Nucleus accumbens (tissue), 56 donors: ENCODE data around the gene CLASP2.

Experiments used
- DNase-seq, 56 donors: peaks; one replicate each; lab custom pipeline; 2025; lab: John Stamatoyannopoulos, UW

Gene CLASP2

DNA sequence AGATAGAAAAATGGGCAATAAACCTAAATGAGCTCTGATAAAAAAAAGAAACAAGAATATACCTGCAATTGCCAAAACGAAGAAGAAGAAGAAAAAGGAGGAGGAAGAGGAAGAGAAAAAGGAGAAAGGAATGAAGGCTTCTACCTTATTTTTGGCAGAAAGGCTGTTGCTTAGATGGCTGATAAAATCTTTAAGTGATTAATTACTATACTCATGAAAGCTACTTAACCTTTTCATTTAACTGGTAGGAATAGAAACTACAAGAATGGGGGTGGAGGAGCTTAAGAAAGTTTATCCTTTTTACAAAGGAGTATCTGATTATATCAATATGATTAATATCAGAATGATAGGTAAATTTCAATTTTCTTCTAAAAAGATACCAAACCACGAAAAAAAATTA lies 75.2 kb downstream of the CLASP2 start:
- no peak for DNase-seq

DNA sequence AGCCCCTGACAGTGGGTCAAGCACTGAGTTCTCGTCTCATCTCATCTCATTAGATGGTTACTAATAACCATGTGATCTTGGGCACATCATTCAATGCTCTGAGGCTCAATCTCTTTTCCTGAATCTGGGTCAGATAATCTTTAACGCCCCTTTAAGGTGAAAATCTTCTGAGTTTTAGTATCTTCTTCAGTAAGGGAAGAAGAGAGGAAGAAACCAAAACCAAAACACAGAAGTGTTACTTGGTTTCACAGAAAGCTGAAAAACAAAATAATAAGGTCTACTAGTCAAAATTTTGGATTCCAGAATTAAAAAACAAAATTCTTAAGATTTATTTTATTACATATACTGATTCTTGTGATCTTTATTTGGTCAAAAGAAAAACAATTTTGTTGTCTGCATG lies 78.2 kb downstream of the CLASP2 start:
- DNase-seq: no peak

- no peak for DNase-seq
These were observed 80.6 kb downstream of the CLASP2 start for GRCh38 chr3:33637482-33637881.

GRCh38 chr3:33636125-33636850 lies 81.8 kb downstream of the CLASP2 start:
- no peak for DNase-seq

GRCh38 chr3:33634262-33634661 lies 83.8 kb downstream of the CLASP2 start:
- DNase-seq: no peak

- DNase-seq: no peak
These were observed 88.8 kb downstream of the CLASP2 start for GRCh38 chr3:33629219-33629618.

DNA sequence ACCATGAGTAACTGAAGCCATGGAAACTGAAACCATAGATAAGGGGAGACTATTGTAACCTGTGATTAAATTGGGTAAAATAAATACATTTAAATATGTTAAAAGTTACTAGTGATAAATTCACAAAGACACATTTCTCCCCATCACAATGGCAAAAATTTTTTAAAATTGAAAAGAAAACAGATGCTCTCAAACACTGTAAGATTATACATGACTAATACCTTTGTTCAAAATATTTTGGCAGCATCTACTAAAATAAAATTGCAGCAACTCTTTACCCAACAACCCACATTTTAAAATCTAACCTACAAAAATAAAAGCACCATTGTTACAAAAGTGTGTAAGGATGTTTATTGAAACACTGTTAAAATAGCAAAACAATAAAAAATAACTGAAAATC lies 93.3 kb downstream of the CLASP2 start:
- no peak for DNase-seq

DNA sequence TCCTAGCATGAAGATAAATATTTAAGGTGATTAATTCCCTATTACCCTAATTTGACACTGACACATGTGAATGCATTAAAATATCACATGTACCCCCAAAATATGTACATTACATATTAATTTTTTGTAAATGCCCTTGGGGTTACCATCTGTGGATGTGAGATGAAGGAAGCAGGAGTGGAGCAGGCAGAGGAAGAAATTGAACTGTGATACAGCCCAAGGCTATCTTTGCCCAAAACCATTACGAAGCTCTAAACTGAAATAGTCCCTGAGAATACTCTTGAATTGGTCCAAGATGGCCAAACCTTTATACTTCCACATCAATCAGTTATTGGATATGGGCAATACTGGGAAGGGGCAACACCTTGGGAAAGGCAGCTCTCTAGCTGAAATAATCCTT lies 105.0 kb downstream of the CLASP2 start:
- no peak for DNase-seq

DNA sequence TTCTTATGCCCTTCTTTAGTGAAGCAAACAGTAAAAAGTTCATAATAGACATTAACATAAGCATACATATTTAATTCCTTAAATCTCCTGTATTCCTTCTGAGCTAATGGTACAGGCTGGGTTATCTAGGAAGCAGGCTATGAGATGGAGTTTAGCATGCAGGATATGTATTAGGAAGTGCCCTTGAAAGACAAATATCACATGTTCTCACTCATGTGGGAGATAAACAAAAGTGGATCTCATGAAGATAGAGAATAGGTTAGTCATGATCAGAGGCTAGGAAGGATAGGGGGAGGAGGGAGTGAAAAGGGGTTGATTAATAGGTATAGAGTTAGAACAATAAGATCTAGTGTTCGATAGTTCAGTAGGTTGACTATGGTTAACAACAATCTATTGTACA lies 105.4 kb downstream of the CLASP2 start:
- DNase-seq: no peak

GRCh38 chr3:33602829-33603228 lies 115.2 kb downstream of the CLASP2 start:
- no peak for DNase-seq

DNA sequence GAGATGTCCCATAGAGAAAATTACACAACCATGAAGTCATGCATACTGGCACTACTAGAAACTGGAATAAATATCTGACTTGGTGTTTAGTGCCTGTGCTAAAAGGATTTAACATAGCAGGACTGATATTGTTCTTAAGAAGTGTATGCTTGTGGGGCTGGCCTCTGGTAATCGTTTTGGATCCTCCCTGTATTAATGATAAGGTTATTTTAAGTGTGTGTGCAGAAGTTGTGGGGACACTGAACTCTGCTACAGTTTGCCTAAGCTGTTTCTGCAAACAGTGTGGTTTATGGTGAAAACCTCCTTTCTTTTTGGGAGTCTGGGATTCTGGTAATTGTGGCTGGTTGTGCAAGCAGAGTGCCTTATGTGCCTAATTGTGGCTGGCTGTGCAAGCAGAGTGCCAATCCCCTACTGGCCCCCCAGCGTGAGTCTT lies 120.8 kb downstream of the CLASP2 start:
- DNase-seq: no peak

DNA sequence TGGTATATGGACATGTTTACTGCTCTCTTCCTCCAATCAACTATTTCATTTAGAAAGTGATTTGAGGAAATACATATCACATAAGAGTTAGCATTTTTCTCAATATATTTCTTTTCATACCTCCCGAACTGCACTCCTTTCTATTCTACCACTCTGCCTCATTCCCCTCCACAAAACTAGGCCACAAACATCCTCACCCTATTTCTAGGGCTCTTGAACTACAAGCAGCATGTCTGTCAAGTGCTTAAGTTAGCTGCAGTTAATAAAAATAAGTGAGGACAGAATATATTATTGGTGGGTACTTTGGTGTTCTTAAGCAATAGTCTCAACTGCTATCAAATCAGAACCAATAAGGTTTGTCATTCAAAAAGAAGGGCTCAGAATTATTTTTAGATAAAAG lies 125.1 kb downstream of the CLASP2 start:
- no peak for DNase-seq

GRCh38 chr3:33590541-33590940 lies 127.5 kb downstream of the CLASP2 start:
- no peak for DNase-seq

GRCh38 chr3:33586402-33586801 lies 131.7 kb downstream of the CLASP2 start:
- DNase-seq: no peak

GRCh38 chr3:33582234-33582633 lies 135.8 kb downstream of the CLASP2 start:
- no peak for DNase-seq

- DNase-seq: no peak
These were observed 136.4 kb downstream of the CLASP2 start for GRCh38 chr3:33581666-33582065.

DNA sequence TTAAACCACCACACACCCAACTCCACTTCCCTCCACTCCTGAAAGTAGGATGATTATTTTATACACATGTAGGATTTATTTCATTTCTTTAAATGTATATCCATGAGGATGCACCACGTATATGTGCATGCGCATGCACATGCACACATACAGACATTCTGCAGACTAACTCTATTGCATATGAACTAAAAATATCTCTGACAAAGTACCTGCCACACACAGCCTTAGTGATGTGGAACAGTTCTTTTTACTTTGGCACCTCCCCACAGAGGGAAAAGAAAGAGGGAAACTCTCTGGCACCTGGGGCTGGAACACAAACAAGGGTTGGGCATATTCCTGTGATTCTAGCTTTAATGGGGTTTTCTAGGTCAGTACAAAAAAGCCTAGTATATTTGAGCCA lies 138.2 kb downstream of the CLASP2 start:
- no peak for DNase-seq

GRCh38 chr3:33579178-33579510 lies 138.9 kb downstream of the CLASP2 start:
- DNase-seq: no peak

GRCh38 chr3:33578325-33579177 lies 139.5 kb downstream of the CLASP2 start:
- no peak for DNase-seq

GRCh38 chr3:33577588-33577987 lies 140.5 kb downstream of the CLASP2 start:
- DNase-seq: no peak

DNA sequence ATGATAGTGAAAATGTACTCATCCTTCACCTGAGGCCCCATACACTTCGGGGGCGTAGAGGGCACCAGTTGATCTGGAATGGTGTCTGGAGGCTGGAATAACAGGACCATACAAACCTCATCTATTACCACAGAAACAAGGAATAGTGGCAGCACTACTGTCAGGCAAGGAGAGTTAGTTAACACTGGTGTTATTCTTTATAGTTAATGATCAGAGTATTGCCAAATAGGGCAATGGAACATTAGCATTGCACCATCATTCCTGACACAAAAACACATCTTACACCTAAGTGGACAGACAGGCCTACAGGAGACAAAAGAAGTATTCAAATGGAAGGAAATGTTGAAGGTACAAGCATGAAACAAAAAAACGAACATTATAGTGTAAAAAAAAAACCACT lies 140.9 kb downstream of the CLASP2 start:
- no peak for DNase-seq

- DNase-seq: no peak
These were observed 142.7 kb downstream of the CLASP2 start for GRCh38 chr3:33575311-33575710.
